AG09319 (cell line): ENCODE data around the gene ABCC10.
"Not testable (repeated sequence)": the region's sequence is repeated elsewhere in the genome, so short reads cannot be mapped to it uniquely, and the experiment has no call there.

Source experiments
- DNase-seq: peaks from one replicate; pipeline ENCODE4 v3.0.0-alpha.2; 2010; ENCODE audit warnings: low read depth; ENCODE audit errors: extremely low read depth
- TF ChIP-seq, protein P1 (sequence below): IDR thresholded peaks from 2 replicates; pipeline ENCODE4 v1.5.1; 2011; ENCODE audit warnings: low read depth, mild to moderate bottlenecking, inconsistent platforms, low read length, moderate library complexity

The ABCC10 gene

GRCh38 chr6:43413002-43413401 lies 14.3 kb upstream of the ABCC10 start:
- no peak for DNase-seq
- TF ChIP-seq, protein P1, sequence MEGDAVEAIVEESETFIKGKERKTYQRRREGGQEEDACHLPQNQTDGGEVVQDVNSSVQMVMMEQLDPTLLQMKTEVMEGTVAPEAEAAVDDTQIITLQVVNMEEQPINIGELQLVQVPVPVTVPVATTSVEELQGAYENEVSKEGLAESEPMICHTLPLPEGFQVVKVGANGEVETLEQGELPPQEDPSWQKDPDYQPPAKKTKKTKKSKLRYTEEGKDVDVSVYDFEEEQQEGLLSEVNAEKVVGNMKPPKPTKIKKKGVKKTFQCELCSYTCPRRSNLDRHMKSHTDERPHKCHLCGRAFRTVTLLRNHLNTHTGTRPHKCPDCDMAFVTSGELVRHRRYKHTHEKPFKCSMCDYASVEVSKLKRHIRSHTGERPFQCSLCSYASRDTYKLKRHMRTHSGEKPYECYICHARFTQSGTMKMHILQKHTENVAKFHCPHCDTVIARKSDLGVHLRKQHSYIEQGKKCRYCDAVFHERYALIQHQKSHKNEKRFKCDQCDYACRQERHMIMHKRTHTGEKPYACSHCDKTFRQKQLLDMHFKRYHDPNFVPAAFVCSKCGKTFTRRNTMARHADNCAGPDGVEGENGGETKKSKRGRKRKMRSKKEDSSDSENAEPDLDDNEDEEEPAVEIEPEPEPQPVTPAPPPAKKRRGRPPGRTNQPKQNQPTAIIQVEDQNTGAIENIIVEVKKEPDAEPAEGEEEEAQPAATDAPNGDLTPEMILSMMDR: no peak

GRCh38 chr6:43415275-43415674 lies 12.1 kb upstream of the ABCC10 start:
- DNase-seq: not testable (repeated sequence)

GRCh38 chr6:43416935-43417334 lies 10.4 kb upstream of the ABCC10 start:
- no peak for DNase-seq
- TF ChIP-seq, protein P1: no peak

- TF ChIP-seq, protein P1: no peak
- DNase-seq: no peak
These were observed 7.2 kb upstream of the ABCC10 start for GRCh38 chr6:43420012-43420709.

DNA sequence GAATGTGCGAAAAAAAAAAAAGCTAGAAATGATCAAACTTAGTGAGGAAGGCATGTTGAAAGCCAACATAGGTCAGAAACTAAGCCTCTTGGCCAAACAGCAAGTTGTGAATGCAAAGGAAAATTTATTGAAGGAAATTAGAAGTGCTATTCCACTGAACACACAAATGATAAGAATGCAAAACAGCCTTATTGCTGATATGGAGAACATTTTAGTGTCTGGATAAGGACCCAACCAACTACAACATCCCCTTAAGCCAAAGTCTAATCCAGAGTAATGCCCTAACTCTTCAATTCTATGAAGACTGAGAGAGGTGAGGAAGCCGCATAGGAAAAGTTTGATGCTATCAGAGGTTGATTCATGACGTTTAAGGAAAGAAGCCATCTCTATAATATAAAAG lies 5.5 kb upstream of the ABCC10 start:
- DNase-seq: no peak
- TF ChIP-seq, protein P1: no peak

DNA sequence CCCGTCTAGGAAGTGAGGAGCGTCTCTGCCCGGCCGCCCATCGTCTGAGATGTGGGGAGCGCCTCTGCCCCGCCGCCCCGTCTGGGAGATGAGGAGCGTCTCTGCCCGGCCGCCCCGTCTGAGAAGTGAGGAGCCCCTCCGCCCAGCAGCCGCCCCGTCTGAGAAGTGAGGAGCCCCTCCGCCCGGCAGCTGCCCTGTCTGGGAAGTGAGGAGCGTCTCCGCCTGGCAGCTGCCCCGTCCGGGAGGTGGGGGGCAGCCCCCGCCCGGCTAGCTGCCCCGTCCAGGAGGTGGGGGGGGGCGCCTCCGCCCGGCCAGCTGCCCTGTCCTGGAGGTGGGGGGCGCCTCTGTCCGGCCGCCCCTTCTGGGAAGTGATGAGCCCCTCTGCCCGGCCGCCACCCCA lies 2.3 kb upstream of the ABCC10 start:
- not testable (repeated sequence) for DNase-seq

GRCh38 chr6:43426928-43427405 lies 374 bp upstream of the ABCC10 start:
- DNase-seq: no peak
- TF ChIP-seq, protein P1: no peak

- DNase-seq: no peak
- TF ChIP-seq, protein P1: no peak
These were observed 800 bp downstream of the ABCC10 start for GRCh38 chr6:43428112-43428570.
